ENCODE measurements around the gene DOK3. TPM values are rescaled to one million over a fixed set of nuclear protein-coding genes. Genes with fewer than 3 reads are reported as not detected.

Gene DOK3
- total and polyA plus RNA-seq, 2 of the 13 experiments (the other 11 are each of a cell fraction or from before 2014, with no cell fraction given): 1.4 to 1.5 TPM

DNA sequence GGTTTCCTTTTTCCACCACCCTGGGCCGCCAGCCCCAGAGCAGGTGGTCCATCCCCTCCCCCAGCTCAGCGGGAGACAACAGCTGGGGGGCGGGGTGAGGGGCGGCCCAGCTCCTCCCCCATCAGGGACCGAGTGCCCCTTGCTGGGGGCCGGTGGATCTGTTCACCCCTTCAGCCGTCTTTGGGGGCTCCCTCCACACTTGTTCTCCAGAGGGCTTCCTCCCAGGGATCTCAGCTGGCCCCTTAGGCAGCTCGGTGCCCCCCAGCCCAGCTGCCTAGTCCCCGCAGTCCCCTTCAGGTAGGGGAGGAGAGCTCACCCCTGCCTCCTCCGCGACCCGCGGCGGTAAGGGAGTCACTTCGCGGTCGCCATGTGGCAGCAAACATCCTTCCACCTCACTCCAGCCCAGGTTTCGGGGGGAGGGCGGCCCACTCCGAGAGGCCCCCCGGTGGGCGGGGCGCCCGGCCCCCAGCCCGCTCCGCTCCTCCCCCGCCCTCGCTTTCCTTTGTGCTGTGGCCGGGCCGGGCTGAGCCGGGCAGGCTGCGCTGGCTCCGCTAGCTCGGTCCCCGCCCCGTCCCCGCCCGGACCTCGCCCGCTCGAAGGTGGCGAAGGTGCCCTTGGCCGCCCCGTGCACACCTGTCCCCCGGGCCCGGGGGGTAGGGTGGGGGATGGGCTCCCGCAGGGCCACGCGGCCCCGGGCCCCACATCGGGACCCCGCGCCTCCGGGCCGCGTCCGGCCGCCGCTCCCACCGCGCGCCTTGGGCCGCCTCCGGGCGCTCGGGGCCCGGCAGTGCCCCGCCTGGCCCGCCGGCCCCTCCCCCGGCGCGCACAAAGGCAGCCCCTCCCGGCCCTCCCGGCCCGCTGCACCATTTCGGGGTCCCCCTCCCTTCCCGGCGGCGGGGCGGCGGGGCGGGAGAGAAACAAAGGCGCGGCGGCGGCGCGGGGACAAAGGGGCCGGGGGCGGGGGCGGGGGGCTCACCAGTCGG is 36.9 kb downstream of the DOK3 start (continued):
- TF ChIP-seq ZSCAN12 (CRISPR knock-in tag; IDR thresholded peaks at IDR 0.05) (no peak), ELF1 (CRISPR knock-in tag; IDR thresholded peaks at IDR 0.05) (no peak), ZNF331 (CRISPR knock-in tag; IDR thresholded peaks at IDR 0.05) (peak; percentile 19; the same call in 1 of the 2 replicates), PCBP2 (optimal IDR thresholded peaks at IDR 0.05; ENCODE audit: low read depth, low read length, poor library complexity, severe bottlenecking) (no peak), ZNF616 (CRISPR knock-in tag; IDR thresholded peaks at IDR 0.05; ENCODE audit: low read depth) (no peak), POLR2AphosphoS5 (IDR thresholded peaks at IDR 0.05; ENCODE audit: low read depth, low read length) (no peak), XRCC5 (optimal IDR thresholded peaks at IDR 0.05; ENCODE audit: low read length) (peak; percentile 20), ZFYVE20 (CRISPR knock-in tag; IDR thresholded peaks at IDR 0.05; ENCODE audit: borderline replicate concordance, low read depth) (no peak), ZC3H13 (CRISPR knock-in tag; IDR thresholded peaks at IDR 0.05) (peak; percentile 39; the same call in 1 of the 2 replicates), TMF1 (CRISPR knock-in tag; IDR thresholded peaks at IDR 0.05; ENCODE audit: low read depth) (no peak), SP1 (IDR thresholded peaks at IDR 0.05) (no peak), SP1 (CRISPR knock-in tag; IDR thresholded peaks at IDR 0.05) (0 out of 2 replicates have a peak, but pooled peaks have one; percentile 17), MBNL3 (CRISPR knock-in tag; conservative IDR thresholded peaks at IDR 0.05) (no peak), KAT2B (IDR thresholded peaks at IDR 0.05; ENCODE audit: borderline replicate concordance, low read depth, low read length) (no peak), EED (CRISPR knock-in tag; IDR thresholded peaks at IDR 0.05) (no peak), RCOR2 (CRISPR knock-in tag; IDR thresholded peaks at IDR 0.05) (no peak), SP5 (CRISPR knock-in tag; IDR thresholded peaks at IDR 0.05; ENCODE audit: borderline replicate concordance, low read depth) (peak; percentile 30; the same call in 1 of the 2 replicates)
- TF ChIP-seq, protein P1, sequence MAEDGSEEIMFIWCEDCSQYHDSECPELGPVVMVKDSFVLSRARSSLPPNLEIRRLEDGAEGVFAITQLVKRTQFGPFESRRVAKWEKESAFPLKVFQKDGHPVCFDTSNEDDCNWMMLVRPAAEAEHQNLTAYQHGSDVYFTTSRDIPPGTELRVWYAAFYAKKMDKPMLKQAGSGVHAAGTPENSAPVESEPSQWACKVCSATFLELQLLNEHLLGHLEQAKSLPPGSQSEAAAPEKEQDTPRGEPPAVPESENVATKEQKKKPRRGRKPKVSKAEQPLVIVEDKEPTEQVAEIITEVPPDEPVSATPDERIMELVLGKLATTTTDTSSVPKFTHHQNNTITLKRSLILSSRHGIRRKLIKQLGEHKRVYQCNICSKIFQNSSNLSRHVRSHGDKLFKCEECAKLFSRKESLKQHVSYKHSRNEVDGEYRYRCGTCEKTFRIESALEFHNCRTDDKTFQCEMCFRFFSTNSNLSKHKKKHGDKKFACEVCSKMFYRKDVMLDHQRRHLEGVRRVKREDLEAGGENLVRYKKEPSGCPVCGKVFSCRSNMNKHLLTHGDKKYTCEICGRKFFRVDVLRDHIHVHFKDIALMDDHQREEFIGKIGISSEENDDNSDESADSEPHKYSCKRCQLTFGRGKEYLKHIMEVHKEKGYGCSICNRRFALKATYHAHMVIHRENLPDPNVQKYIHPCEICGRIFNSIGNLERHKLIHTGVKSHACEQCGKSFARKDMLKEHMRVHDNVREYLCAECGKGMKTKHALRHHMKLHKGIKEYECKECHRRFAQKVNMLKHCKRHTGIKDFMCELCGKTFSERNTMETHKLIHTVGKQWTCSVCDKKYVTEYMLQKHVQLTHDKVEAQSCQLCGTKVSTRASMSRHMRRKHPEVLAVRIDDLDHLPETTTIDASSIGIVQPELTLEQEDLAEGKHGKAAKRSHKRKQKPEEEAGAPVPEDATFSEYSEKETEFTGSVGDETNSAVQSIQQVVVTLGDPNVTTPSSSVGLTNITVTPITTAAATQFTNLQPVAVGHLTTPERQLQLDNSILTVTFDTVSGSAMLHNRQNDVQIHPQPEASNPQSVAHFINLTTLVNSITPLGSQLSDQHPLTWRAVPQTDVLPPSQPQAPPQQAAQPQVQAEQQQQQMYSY (CRISPR knock-in tag; IDR thresholded peaks at IDR 0.05): no peak
- TF ChIP-seq, protein P2, sequence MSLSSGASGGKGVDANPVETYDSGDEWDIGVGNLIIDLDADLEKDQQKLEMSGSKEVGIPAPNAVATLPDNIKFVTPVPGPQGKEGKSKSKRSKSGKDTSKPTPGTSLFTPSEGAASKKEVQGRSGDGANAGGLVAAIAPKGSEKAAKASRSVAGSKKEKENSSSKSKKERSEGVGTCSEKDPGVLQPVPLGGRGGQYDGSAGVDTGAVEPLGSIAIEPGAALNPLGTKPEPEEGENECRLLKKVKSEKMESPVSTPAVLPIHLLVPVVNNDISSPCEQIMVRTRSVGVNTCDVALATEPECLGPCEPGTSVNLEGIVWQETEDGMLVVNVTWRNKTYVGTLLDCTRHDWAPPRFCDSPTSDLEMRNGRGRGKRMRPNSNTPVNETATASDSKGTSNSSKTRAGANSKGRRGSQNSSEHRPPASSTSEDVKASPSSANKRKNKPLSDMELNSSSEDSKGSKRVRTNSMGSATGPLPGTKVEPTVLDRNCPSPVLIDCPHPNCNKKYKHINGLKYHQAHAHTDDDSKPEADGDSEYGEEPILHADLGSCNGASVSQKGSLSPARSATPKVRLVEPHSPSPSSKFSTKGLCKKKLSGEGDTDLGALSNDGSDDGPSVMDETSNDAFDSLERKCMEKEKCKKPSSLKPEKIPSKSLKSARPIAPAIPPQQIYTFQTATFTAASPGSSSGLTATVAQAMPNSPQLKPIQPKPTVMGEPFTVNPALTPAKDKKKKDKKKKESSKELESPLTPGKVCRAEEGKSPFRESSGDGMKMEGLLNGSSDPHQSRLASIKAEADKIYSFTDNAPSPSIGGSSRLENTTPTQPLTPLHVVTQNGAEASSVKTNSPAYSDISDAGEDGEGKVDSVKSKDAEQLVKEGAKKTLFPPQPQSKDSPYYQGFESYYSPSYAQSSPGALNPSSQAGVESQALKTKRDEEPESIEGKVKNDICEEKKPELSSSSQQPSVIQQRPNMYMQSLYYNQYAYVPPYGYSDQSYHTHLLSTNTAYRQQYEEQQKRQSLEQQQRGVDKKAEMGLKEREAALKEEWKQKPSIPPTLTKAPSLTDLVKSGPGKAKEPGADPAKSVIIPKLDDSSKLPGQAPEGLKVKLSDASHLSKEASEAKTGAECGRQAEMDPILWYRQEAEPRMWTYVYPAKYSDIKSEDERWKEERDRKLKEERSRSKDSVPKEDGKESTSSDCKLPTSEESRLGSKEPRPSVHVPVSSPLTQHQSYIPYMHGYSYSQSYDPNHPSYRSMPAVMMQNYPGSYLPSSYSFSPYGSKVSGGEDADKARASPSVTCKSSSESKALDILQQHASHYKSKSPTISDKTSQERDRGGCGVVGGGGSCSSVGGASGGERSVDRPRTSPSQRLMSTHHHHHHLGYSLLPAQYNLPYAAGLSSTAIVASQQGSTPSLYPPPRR (CRISPR knock-in tag; IDR thresholded peaks at IDR 0.05; ENCODE audit: borderline replicate concordance): no peak
- TF ChIP-seq, protein P3, sequence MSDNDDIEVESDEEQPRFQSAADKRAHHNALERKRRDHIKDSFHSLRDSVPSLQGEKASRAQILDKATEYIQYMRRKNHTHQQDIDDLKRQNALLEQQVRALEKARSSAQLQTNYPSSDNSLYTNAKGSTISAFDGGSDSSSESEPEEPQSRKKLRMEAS (IDR thresholded peaks at IDR 0.05): peak; percentile 67
